Stimulated activated CD8-positive, alpha-beta memory T cell treated with anti-CD3 and anti-CD28 coated beads, Interleukin-4, amount 100 ng/mL, for 4 hours (primary cell): ENCODE data around the gene KBTBD8.

Experiments used
- DNase-seq, 2 donors: peaks; one replicate each; pipeline ENCODE4 v3.0.0-alpha.2; 2020; ENCODE audit warnings: low read depth in 2 of 2, low spot score in 1 of 2

The KBTBD8 gene

GRCh38 chr3:66997560-66998112 is 471 bp upstream of the KBTBD8 start:
- DNase-seq: no peak

GRCh38 chr3:66998904-66999235 is 763 bp downstream of the KBTBD8 start:
- DNase-seq: no peak

GRCh38 chr3:67000009-67000408 is 1.9 kb downstream of the KBTBD8 start:
- no peak for DNase-seq

- no peak for DNase-seq
These were observed 3.2 kb downstream of the KBTBD8 start for GRCh38 chr3:67001086-67001861.

GRCh38 chr3:67005974-67006373 is 7.9 kb downstream of the KBTBD8 start:
- DNase-seq: no peak

GRCh38 chr3:67006460-67006859 is 8.4 kb downstream of the KBTBD8 start:
- no peak for DNase-seq

- DNase-seq: no peak
These were observed 10.3 kb downstream of the KBTBD8 start for GRCh38 chr3:67008388-67008787.

GRCh38 chr3:67009716-67010115 is 11.6 kb downstream of the KBTBD8 start:
- no peak for DNase-seq

- no peak for DNase-seq
These were observed 13.5 kb downstream of the KBTBD8 start for GRCh38 chr3:67011414-67012131.

- no peak for DNase-seq
These were observed 14.5 kb downstream of the KBTBD8 start for GRCh38 chr3:67012564-67012963.

- DNase-seq: no peak
These were observed 17.8 kb downstream of the KBTBD8 start for GRCh38 chr3:67015702-67016484.

- DNase-seq: no peak
These were observed 18.5 kb downstream of the KBTBD8 start for GRCh38 chr3:67016522-67017080.

GRCh38 chr3:67017211-67017610 is 19.1 kb downstream of the KBTBD8 start:
- DNase-seq: no peak

GRCh38 chr3:67018105-67018788 is 20.1 kb downstream of the KBTBD8 start:
- DNase-seq: no peak

GRCh38 chr3:67018789-67019526 is 20.9 kb downstream of the KBTBD8 start:
- DNase-seq: no peak

- no peak for DNase-seq
These were observed 30.1 kb downstream of the KBTBD8 start for GRCh38 chr3:67028001-67028784.

GRCh38 chr3:67030785-67031740 is 33.0 kb downstream of the KBTBD8 start:
- DNase-seq: no peak

GRCh38 chr3:67031986-67032385 is 33.9 kb downstream of the KBTBD8 start:
- DNase-seq: no peak
